ENCODE results near the gene PRDM10. TPM values are rescaled to one million over a fixed set of nuclear protein-coding genes. Genes with fewer than 3 reads are reported as not detected.

PRDM10 gene
- total and polyA plus RNA-seq, 9 donors: 3.5 to 7.4 (median 5.2) TPM

DNA sequence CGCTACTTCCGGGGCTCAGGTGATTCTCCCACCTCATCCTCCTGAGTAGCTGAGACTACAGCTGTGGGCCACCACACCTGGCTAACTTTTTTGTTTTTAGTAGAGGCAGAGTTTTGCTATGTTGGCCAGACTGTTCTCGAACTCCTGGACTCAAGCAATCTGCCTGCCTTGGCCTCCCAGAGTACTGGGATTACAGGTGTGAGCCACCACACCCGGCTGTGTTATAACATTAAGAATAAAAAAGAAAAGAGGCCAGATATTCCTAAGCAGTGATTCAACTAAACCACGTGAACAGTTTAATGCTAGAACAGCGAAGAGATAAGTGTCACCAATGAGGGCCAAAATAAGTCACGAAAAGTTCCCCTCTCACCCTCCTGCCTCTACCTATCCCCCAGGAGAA, 3.7 kb downstream of the PRDM10 start:
- no peak for DNase-seq
- no peaks in the 10 kb centered on the region for H3K27me3 ChIP-seq (ENCODE audit: control insufficient read depth, insufficient read depth, low read length)
- no peaks in the 10 kb centered on the region for H3K36me3 ChIP-seq (ENCODE audit: control insufficient read depth, insufficient read depth, low read length)
- WGBS (ENCODE audit: insufficient coverage): no CpG with 5 or more reads among the region's 7 CpGs
- H3K4me3 ChIP-seq (ENCODE audit: low read length): no peak overlapping the region
- H3K9me3 ChIP-seq (replicated peaks; ENCODE audit: control insufficient read depth, low read depth, low read length): peaks cover 2% of the 10 kb centered on the region
- H3K4me1 ChIP-seq (ENCODE audit: control insufficient read depth, insufficient read depth, low read length): peaks cover 14% of the 10 kb centered on the region
- no peak overlapping the region for H3K27ac ChIP-seq (ENCODE audit: low read length)

DNA sequence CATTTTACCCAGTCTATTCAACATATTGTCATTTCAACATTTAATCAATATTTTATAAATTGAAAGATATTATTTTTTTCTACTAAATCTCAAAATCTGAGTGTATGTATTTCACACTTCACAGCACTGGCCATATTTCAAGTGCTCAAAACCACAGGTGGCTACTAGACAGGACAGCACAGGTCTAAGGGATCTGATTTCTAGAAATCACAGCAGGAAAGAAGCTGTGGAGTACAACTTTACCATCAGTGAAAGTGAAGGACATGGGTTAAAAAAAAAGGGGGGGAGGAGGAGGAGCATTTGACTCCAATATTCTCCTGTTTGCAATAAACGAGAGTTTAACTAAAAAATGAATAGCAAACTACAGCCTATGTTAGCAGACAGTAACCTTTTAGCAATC, 4.5 kb downstream of the PRDM10 start:
- H3K36me3 ChIP-seq (ENCODE audit: control insufficient read depth, insufficient read depth, low read length): no peaks in the 10 kb centered on the region
- H3K4me3 ChIP-seq (ENCODE audit: low read length): no peak overlapping the region
- no peak for DNase-seq
- no peak overlapping the region for H3K27ac ChIP-seq (ENCODE audit: low read length)
- H3K9me3 ChIP-seq (replicated peaks; ENCODE audit: control insufficient read depth, low read depth, low read length): peaks cover 2% of the 10 kb centered on the region
- H3K27me3 ChIP-seq (ENCODE audit: control insufficient read depth, insufficient read depth, low read length): no peaks in the 10 kb centered on the region
- WGBS (ENCODE audit: insufficient coverage): no CpG with 5 or more reads among the region's 1 CpG
- peaks cover 11% of the 10 kb centered on the region for H3K4me1 ChIP-seq (ENCODE audit: control insufficient read depth, insufficient read depth, low read length)

DNA sequence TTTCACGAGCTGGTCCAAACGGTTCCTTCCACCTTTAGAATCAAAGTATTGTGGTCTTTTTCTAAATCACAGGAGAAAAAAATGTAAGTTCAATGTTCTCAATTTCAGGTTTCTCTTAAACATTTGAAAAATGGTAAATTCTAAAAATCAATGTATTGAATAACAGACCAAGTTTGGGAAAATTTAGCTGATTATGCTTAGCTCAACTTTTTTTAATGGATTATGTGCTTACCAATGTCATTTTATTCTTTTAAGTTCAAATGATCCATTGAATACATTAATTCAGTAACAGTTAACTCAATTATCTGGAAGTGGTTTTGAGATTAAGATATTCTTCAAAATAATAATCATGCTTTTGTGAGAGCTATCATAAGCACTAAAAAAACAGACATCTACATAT, 5.1 kb downstream of the PRDM10 start:
- Histone ChIP-seq H3K4me3 (ENCODE audit: low read length) (no peak overlapping the region), H3K27me3 (ENCODE audit: control insufficient read depth, insufficient read depth, low read length) (no peaks in the 10 kb centered on the region), H3K4me1 (ENCODE audit: control insufficient read depth, insufficient read depth, low read length) (peaks cover 11% of the 10 kb centered on the region), H3K9me3 (replicated peaks; ENCODE audit: control insufficient read depth, low read depth, low read length) (peaks cover 2% of the 10 kb centered on the region), H3K36me3 (ENCODE audit: control insufficient read depth, insufficient read depth, low read length) (no peaks in the 10 kb centered on the region), H3K27ac (ENCODE audit: low read length) (no peak overlapping the region)
- DNase-seq: no peak
- WGBS (ENCODE audit: insufficient coverage): no CpG with 5 or more reads among the region's 2 CpGs

DNA sequence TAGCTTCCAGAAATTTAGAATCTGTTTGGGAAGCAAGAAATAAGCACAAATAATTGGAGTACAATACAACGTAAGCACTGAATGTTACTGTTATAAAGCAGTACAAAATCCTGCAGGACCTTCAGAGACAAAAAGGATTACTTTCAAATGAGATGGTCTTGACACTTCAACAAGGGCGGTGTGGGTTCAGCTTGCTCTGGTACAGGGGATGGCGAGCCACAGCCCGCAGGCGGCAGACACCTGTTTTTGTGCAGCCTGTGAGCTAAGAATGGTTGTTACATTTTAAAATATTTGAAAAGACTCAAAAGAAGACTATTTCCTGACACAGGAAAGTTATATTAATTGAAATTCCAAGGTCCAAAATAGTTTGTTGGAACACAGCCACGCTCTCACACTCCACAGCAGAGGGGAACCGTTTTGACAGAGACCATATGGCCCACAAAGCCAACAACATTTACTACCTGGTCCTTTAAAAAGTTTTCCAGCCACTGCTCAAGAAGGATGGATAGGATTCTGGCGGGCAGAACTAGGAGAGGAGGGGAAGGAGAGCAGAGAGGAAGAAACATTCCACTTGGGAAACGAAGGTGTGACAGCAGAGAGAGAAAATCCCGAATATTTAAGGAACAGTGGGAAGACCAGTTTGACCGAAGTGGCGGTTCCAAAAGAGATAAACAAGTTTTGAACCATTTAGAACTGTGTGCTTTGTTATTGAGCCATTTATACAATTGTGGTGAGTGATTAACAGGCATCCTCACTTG, 6.3 kb downstream of the PRDM10 start:
- H3K27ac ChIP-seq (ENCODE audit: low read length): no peak overlapping the region
- peak; percentile 56 for DNase-seq
- no peak overlapping the region for H3K4me3 ChIP-seq (ENCODE audit: low read length)
- peaks cover 8% of the 10 kb centered on the region for H3K4me1 ChIP-seq (ENCODE audit: control insufficient read depth, insufficient read depth, low read length)
- 47% methylated on average over 7 of the region's 12 CpGs for WGBS (ENCODE audit: insufficient coverage)
- peaks cover 2% of the 10 kb centered on the region for H3K9me3 ChIP-seq (replicated peaks; ENCODE audit: control insufficient read depth, low read depth, low read length)
- H3K36me3 ChIP-seq (ENCODE audit: control insufficient read depth, insufficient read depth, low read length): no peaks in the 10 kb centered on the region
- no peaks in the 10 kb centered on the region for H3K27me3 ChIP-seq (ENCODE audit: control insufficient read depth, insufficient read depth, low read length)

DNA sequence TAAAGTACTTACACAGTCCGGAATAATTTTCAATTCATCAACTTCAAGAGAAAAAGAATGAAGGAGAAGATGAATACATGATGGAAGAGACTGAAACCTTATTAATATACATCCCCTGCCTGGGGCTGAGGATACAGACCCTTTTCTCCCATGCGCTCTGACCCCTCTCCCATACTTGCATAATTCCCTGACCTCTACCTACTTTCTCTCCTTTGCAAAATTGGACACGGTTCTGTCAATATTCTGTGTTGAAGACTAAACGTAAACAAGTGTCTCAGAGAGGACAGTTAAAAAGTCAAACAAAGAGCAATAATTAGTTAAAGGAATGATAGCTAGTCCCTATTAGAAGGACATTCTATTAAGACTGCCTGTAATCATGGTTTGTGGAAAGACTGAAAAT, 7.5 kb downstream of the PRDM10 start:
- DNase-seq: no peak
- Histone ChIP-seq H3K4me3 (ENCODE audit: low read length) (no peak overlapping the region), H3K9me3 (replicated peaks; ENCODE audit: control insufficient read depth, low read depth, low read length) (peaks cover 2% of the 10 kb centered on the region), H3K36me3 (ENCODE audit: control insufficient read depth, insufficient read depth, low read length) (no peaks in the 10 kb centered on the region), H3K4me1 (ENCODE audit: control insufficient read depth, insufficient read depth, low read length) (peaks cover 2% of the 10 kb centered on the region), H3K27ac (ENCODE audit: low read length) (no peak overlapping the region), H3K27me3 (ENCODE audit: control insufficient read depth, insufficient read depth, low read length) (no peaks in the 10 kb centered on the region)
- no CpG with 5 or more reads among the region's 4 CpGs for WGBS (ENCODE audit: insufficient coverage)

DNA sequence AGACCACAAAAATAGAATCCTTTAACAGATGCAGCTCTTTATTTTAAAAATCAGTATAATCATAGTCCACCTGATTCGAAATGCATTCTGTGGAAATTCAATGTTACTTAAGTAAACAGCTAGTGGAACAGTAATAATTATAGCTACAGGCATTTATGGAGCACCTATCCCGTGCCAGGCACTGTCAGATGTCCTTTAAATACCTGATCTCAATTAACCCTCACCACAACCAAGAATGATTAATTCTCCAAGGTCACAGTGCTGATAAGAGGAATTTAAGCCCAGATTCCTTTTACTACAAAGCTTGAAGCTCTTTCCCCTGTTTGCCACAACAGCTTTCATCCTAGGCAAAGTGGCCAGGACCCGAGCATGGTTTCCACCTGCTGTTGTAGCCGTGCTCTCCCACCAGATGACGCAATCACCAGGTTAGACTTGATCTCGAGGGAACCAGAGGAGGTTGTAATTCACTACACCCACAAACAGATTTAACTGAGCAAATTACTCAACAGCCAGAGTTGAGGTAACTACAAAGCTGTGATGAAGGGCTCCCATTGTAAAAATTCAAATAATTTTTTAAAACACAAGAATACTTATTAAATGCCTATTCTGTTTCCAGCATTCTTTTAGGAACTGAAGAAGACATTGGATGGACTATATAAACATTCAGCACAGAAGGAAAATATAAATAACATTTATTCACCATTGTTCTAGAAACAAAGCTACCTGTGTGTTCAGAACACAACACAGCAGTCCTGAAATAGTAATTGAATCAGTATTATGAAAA, 10.3 kb downstream of the PRDM10 start:
- no CpG with 5 or more reads among the region's 6 CpGs for WGBS (ENCODE audit: insufficient coverage)
- Histone ChIP-seq H3K27me3 (ENCODE audit: control insufficient read depth, insufficient read depth, low read length) (no peaks in the 10 kb centered on the region), H3K36me3 (ENCODE audit: control insufficient read depth, insufficient read depth, low read length) (no peaks in the 10 kb centered on the region), H3K4me1 (ENCODE audit: control insufficient read depth, insufficient read depth, low read length) (peaks cover 2% of the 10 kb centered on the region), H3K27ac (ENCODE audit: low read length) (no peak overlapping the region), H3K9me3 (replicated peaks; ENCODE audit: control insufficient read depth, low read depth, low read length) (peaks cover 3% of the 10 kb centered on the region), H3K4me3 (ENCODE audit: low read length) (no peak overlapping the region)
- DNase-seq: no peak

DNA sequence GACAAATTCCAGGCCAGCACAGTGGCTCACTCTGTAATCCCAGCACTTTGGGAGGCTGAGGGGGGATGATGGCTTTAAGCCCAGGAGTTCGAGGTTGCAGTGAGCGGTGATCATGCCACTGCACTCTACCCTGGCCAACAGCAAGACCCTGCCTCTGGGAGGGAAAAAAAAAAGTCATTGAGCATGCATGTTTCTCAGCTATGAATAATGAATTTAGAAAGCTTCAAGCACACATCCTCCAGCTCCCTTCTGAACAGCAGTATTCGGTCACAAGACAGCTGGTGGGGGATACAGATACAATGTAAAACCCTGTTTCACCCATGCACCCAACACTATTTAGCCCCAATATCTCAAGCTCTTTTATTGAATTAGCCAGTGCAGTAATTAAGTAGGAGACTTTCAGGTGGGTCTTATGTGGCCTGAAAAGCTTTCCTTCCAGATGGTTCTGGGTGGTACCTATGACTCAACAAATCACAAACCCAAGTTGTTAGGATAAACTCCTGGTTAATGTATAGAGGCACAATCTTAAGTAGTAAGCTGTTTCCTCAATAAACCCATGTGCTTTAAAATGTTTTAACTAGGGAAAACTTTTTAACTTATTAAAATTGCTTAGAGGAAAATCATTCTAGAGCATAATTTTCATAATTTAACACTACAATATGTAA, 13.4 kb downstream of the PRDM10 start:
- Histone ChIP-seq H3K4me3 (ENCODE audit: low read length) (no peak overlapping the region), H3K9me3 (replicated peaks; ENCODE audit: control insufficient read depth, low read depth, low read length) (peaks cover 3% of the 10 kb centered on the region), H3K36me3 (ENCODE audit: control insufficient read depth, insufficient read depth, low read length) (no peaks in the 10 kb centered on the region), H3K27me3 (ENCODE audit: control insufficient read depth, insufficient read depth, low read length) (no peaks in the 10 kb centered on the region), H3K27ac (ENCODE audit: low read length) (no peak overlapping the region), H3K4me1 (ENCODE audit: control insufficient read depth, insufficient read depth, low read length) (no peaks in the 10 kb centered on the region)
- WGBS (ENCODE audit: insufficient coverage): no CpG with 5 or more reads among the region's 3 CpGs
- DNase-seq: no peak

DNA sequence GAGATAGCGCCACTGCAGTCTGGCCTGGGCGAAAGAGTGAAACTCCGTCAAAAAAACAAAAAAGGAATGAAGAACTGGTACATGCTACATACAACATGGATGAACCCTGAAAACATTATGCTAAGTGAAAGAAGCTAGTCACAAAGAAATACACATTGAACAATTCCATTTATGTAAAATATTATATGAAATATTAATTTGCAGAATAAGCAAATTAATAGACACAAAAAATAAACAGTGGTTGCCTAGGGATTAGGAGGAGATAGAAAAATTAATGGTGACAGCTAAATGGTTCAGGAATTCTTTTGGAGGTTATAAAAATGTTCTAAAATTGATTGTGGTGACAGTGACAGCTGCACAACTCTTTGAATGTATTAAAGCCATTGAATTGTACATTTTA, 14.7 kb downstream of the PRDM10 start:
- DNase-seq: no peak
- Histone ChIP-seq H3K36me3 (ENCODE audit: control insufficient read depth, insufficient read depth, low read length) (no peaks in the 10 kb centered on the region), H3K4me1 (ENCODE audit: control insufficient read depth, insufficient read depth, low read length) (no peaks in the 10 kb centered on the region), H3K9me3 (replicated peaks; ENCODE audit: control insufficient read depth, low read depth, low read length) (peaks cover 3% of the 10 kb centered on the region), H3K27ac (ENCODE audit: low read length) (no peak overlapping the region), H3K27me3 (ENCODE audit: control insufficient read depth, insufficient read depth, low read length) (no peaks in the 10 kb centered on the region), H3K4me3 (ENCODE audit: low read length) (no peak overlapping the region)
- WGBS (ENCODE audit: insufficient coverage): no CpG with 5 or more reads among the region's 3 CpGs

DNA sequence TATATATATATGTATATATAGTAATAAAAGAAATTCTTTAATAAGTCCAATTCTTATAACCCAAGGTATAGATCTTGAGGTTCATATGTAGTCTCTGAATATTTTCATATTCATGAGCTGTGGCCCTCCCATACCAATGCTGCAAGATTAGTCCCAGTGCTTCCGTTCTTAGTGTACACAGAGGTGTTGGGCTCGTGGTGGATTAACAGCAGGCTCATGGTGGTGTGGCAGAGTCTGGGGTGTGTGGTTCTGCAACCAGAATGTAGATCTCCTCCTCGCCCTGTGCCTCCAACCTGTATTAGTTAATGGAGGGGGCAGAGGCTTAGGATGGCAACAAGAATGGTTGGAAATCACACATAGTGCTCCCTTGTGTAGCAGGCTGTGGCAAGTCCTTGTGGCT, 16.8 kb downstream of the PRDM10 start:
- H3K36me3 ChIP-seq (ENCODE audit: control insufficient read depth, insufficient read depth, low read length): no peaks in the 10 kb centered on the region
- H3K27me3 ChIP-seq (ENCODE audit: control insufficient read depth, insufficient read depth, low read length): no peaks in the 10 kb centered on the region
- H3K4me1 ChIP-seq (ENCODE audit: control insufficient read depth, insufficient read depth, low read length): no peaks in the 10 kb centered on the region
- no peak for DNase-seq
- no peak overlapping the region for H3K4me3 ChIP-seq (ENCODE audit: low read length)
- no peak overlapping the region for H3K27ac ChIP-seq (ENCODE audit: low read length)
- H3K9me3 ChIP-seq (replicated peaks; ENCODE audit: control insufficient read depth, low read depth, low read length): peaks cover 3% of the 10 kb centered on the region
- WGBS (ENCODE audit: insufficient coverage): 100% methylated on average over 1 of the region's 3 CpGs

DNA sequence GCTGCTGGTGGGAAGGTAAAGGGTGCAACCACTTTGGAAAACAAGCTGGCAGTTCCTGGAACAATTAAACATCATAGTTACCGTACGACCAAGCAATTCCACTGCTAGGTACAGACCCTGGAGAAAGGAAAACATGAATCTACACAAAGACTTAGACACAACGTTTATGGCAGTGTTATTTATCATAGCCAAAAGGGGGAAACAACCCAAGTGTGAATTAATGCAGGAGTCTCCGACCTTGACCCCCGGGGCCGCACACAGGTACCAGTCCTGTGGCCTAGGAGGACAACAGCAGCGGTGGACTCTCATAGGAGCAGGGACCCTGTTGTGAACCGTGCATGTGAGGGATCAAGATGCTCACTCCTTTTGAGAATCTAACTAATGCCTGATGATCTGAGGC, 22.5 kb downstream of the PRDM10 start:
- DNase-seq: no peak
- H3K4me3 ChIP-seq (ENCODE audit: low read length): no peak overlapping the region
- H3K27me3 ChIP-seq (ENCODE audit: control insufficient read depth, insufficient read depth, low read length): no peaks in the 10 kb centered on the region
- WGBS (ENCODE audit: insufficient coverage): 83% methylated on average over 4 of the region's 8 CpGs
- H3K36me3 ChIP-seq (ENCODE audit: control insufficient read depth, insufficient read depth, low read length): no peaks in the 10 kb centered on the region
- H3K9me3 ChIP-seq (replicated peaks; ENCODE audit: control insufficient read depth, low read depth, low read length): no peaks in the 10 kb centered on the region
- H3K27ac ChIP-seq (ENCODE audit: low read length): no peak overlapping the region
- H3K4me1 ChIP-seq (ENCODE audit: control insufficient read depth, insufficient read depth, low read length): no peaks in the 10 kb centered on the region

All from muscle of leg (tissue), 11 donors.